Kidney epithelial cell (primary cell): ENCODE results near the gene KCNB1. TPM values are rescaled to one million over a fixed set of nuclear protein-coding genes. Genes with fewer than 3 reads are reported as not detected.

Source experiments
- DNase-seq: peaks from one replicate; pipeline ENCODE4 v3.0.0-alpha.2; 2010; ENCODE audit warnings: low read depth
- H3K27me3 ChIP-seq: 2 replicates; pipeline ENCODE4 v1.6.0; 2011; ENCODE audit warnings: low read length; ENCODE audit not compliant: control insufficient read depth, insufficient read depth
- H3K36me3 ChIP-seq: 2 replicates; pipeline ENCODE4 v1.5.1; 2011; ENCODE audit warnings: low read length; ENCODE audit not compliant: control insufficient read depth, insufficient read depth
- H3K4me3 ChIP-seq: 2 replicates; pipeline ENCODE4 v1.5.1; 2011; ENCODE audit warnings: low read depth, mild to moderate bottlenecking, control low read depth, low read length
- total RNA-seq: library from RNA; depleted of rRNA; stranded (reverse); fragments of >200 nt; gene quantifications from 2 replicates; pipeline ENCODE4 v1.2.3, GENCODE V29; 2015
- TF ChIP-seq, protein P1 (sequence below): IDR thresholded peaks from 2 replicates; pipeline ENCODE4 v1.5.1; 2011; ENCODE audit warnings: mild to moderate bottlenecking, moderate library complexity, low read length, control low read depth, inconsistent platforms; ENCODE audit not compliant: insufficient read depth, poor library complexity, severe bottlenecking

Gene KCNB1
- total RNA-seq, 1 donor from 2014 or later, result not detected

DNA sequence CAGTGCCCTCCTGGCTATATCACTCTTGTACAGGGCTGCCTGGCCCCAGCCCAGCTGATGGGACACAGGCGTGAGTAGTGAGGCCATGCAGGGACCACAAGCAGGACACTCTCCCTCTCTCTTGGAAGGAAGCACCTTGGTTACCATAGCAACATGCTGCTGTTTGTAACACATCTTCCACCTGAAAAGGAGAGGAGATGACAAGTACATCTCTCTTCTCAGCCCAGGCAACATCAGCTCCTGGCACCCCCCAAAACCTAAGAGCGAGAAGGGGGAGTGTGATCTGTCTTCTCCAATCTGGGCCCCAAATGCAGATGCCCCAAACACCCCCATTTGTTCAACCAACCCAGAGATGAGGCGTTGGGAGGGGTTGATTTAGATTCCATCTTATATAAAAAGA, 49.9 kb downstream of the KCNB1 start:
- H3K27me3 ChIP-seq, result peaks cover 9% of the 10 kb centered on the region

DNA sequence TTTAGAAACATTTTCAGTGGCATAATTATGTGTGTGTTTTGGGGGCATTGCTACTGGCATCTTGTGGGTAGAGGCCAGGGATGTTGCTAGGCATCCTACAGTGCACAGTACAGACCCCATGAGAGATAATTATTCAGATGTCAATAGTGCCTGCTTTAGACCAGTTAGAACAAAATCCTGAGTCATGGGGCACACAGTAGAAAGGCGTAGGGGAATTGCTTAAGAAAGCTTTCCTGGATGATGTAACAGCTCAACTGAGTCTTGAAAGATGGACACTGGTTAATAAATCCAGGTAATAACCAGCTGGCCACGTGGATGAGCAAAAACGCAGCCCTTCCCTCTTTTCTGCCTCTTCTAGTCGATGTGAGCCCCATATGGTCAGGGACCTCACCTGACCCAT, 51.1 kb downstream of the KCNB1 start:
- Histone ChIP-seq H3K27me3 (peaks cover 11% of the 10 kb centered on the region), H3K4me3 (no peak overlapping the region), H3K36me3 (no peaks in the 10 kb centered on the region)
- TF ChIP-seq, protein P1, sequence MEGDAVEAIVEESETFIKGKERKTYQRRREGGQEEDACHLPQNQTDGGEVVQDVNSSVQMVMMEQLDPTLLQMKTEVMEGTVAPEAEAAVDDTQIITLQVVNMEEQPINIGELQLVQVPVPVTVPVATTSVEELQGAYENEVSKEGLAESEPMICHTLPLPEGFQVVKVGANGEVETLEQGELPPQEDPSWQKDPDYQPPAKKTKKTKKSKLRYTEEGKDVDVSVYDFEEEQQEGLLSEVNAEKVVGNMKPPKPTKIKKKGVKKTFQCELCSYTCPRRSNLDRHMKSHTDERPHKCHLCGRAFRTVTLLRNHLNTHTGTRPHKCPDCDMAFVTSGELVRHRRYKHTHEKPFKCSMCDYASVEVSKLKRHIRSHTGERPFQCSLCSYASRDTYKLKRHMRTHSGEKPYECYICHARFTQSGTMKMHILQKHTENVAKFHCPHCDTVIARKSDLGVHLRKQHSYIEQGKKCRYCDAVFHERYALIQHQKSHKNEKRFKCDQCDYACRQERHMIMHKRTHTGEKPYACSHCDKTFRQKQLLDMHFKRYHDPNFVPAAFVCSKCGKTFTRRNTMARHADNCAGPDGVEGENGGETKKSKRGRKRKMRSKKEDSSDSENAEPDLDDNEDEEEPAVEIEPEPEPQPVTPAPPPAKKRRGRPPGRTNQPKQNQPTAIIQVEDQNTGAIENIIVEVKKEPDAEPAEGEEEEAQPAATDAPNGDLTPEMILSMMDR, result no peak
- DNase-seq, result no peak

More for the DNA sequence above, 49.9 kb downstream of the KCNB1 start:
- Histone ChIP-seq H3K36me3 (no peaks in the 10 kb centered on the region), H3K4me3 (no peak overlapping the region)
- no peak for DNase-seq
- TF ChIP-seq, protein P1, result no peak

DNA sequence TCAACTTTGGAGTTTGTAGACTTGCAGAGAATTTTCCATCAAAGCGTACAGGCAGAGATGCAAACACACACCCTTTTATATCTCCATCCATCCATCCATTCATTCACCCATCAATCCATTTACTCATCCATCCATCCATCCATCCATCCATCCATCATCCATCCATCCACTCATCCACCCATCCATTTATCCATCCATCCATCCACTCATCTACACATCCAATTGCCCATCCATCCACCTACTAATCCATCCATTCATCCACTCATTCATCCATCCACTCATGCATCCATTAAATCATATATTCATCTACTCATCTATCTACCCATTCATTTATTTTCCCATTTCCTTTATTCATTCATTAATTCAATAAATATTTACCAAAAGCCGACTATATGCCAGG, 52.1 kb downstream of the KCNB1 start:
- Histone ChIP-seq H3K4me3 (no peak overlapping the region), H3K27me3 (peaks cover 7% of the 10 kb centered on the region), H3K36me3 (no peaks in the 10 kb centered on the region)
- TF ChIP-seq, protein P1, result no peak
- no peak for DNase-seq

DNA sequence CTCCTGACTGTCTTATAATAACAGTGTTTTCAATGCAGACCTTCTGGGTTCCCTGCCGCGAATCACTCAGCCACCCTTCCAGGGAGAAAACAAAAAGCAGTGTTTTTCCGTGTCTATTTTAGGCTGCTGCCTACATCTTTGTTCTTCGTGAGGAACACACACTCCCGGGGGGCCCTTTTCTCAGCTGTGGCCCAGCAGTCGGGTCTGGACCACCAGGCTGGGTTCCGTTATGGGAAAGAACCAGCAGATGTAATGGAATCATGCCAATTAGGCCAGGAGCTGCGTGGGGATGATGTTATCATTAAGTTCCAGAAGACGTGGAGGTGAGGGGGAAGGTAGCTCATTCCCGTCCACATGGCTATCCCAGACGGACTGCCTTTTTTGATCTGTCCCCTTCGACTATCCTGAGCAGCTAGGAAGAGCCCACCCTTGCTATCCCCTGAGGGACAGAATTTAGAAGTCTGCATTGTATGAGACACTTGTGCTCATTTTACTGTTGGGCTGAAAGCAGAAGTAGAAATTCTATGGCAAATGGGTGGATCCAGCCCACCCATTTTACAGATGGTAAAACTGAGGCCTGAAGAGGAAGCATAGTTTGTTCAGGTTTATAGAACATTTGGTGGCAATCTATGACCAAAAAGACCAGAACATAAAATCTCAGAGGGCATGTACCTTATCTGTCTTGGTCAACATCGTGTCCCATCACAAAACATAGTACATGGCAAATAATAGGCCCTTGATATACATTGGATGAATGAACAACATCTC, 54.5 kb downstream of the KCNB1 start:
- H3K27me3 ChIP-seq, result peaks cover 9% of the 10 kb centered on the region
- no peak overlapping the region for H3K4me3 ChIP-seq

DNA sequence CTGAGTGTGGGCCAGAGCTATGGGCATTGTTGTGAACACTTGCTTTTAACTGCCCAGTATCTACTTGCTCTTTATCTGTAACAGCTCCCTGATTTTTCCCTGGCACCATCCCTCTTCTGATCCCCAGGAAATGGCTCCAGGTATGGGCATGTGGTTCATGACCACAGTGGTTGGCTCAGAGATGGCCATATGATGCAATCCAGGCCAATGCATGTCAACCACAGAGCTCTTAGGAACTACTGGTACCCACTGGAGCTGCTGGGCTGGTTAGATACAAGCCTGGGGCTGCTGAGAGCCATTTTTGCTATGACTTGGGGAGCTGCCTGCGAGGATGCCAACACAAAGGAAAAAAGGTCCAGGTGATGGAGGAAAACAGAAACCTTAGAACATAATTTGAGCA, 55.6 kb downstream of the KCNB1 start:
- H3K27me3 ChIP-seq, result peaks cover 9% of the 10 kb centered on the region
- H3K4me3 ChIP-seq, result no peak overlapping the region
- TF ChIP-seq, protein P1, result no peak
- H3K36me3 ChIP-seq, result no peaks in the 10 kb centered on the region
- no peak for DNase-seq

More for the DNA sequence above, 54.5 kb downstream of the KCNB1 start:
- no peak for DNase-seq
- TF ChIP-seq, protein P1, result no peak
- no peaks in the 10 kb centered on the region for H3K36me3 ChIP-seq

DNA sequence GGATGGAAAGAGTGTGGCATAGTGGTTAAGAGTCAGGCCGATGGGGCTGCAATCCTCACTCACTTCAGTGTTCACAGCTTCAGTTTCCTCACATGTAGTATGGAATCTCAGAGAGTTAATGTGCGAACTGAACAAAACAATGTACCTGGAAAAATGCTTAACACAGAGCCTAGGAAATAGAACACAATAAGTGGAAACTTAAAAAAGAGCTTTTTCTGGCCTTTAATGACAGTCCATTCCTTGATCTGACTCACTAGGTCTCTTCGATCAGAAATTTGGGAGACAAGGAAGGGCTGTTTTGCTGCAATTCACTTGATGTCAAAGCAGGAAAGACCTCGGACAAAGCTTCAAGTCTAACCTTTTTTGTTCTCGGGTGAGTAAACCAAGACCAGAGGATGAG, 56.1 kb downstream of the KCNB1 start:
- DNase-seq, result no peak
- peaks cover 9% of the 10 kb centered on the region for H3K27me3 ChIP-seq
- H3K36me3 ChIP-seq, result no peaks in the 10 kb centered on the region
- TF ChIP-seq, protein P1, result no peak
- no peak overlapping the region for H3K4me3 ChIP-seq
